GM12872 (cell line): Measurements from ENCODE around the gene PPT2.

Experiments
- TF ChIP-seq, protein P1 (sequence below): IDR thresholded peaks from 3 replicates; pipeline ENCODE4 v1.5.1; 2011; ENCODE audit warnings: low read depth, mild to moderate bottlenecking, low read length, moderate library complexity; ENCODE audit not compliant: insufficient read depth

The PPT2 gene

DNA sequence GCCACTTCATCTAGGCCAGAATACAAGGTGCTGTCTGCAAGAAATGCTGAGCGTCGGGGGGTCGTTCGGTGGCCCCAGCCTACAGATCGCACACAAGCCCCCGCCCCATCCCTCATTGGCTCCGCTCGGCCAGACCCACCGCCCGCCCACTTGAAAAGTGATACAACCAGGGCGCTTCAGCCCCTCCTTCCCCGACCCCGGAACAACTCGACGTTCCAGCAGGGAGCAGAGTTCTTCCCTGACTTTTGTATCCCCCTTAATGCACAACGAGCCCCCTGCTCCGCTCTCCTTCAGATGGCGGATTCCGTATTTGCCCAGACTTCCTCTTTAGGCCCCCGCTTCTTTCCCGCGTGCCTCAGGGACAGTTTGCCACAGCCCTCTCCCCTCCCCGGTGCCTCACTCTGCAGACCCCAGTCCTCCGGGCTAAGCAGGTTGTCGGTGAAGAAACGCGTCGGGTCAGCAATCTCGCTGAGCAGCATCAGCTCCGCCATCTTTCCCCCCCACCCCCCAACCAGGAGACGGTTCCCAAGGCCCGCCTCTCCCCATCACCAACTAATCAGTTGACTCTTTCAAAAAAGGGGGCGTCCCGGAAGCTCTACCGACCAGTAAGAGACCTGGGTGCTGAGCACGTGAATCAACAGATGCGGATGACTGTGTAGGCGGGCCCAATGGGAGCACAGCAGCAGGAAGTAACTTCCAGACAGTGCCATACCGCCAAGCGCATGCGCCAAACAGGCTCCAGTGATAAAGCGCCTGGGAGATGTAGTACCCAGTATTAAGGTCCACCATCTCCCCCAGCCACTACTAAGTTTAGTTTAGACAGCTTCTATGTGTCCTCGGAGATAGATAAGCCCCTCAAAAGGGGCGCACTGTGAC, 26.0 kb upstream of the PPT2 start, which contains the start of gene ATF6B:
Gene ATF6B (minus strand): TSS at position 530 of the 876 bp plus-strand sequence. CDS start 39 bp downstream, at position 491.
- TF ChIP-seq, protein P1, sequence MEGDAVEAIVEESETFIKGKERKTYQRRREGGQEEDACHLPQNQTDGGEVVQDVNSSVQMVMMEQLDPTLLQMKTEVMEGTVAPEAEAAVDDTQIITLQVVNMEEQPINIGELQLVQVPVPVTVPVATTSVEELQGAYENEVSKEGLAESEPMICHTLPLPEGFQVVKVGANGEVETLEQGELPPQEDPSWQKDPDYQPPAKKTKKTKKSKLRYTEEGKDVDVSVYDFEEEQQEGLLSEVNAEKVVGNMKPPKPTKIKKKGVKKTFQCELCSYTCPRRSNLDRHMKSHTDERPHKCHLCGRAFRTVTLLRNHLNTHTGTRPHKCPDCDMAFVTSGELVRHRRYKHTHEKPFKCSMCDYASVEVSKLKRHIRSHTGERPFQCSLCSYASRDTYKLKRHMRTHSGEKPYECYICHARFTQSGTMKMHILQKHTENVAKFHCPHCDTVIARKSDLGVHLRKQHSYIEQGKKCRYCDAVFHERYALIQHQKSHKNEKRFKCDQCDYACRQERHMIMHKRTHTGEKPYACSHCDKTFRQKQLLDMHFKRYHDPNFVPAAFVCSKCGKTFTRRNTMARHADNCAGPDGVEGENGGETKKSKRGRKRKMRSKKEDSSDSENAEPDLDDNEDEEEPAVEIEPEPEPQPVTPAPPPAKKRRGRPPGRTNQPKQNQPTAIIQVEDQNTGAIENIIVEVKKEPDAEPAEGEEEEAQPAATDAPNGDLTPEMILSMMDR, result no peak

DNA sequence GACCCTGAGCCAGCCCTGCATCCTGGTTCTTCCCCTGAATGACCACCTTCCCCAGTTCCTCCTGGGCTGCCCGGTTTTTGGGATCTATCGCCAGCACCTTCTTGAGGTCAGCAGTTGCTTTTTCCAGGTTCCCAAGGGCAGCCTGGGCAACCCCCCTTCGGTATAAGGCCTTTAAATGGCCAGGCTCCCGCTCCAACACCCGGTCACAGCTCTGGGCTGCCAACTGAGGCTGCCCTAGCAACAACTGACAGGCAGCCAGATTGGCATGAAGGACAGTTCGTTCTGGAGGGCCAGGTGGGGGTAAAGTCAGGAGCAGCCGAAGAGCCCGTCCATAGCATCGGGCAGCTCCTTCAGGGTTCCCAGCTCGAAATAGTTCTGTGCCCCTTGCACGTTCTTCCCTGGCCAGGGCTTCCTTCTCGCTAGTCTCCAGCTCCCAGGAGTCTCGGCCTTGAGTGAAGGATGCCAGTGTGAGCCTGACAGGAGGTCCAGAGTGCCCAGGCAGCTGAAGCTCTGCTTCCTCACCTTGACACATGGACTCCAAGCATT, 25.1 kb upstream of the PPT2 start:
- TF ChIP-seq, protein P1, result no peak

DNA sequence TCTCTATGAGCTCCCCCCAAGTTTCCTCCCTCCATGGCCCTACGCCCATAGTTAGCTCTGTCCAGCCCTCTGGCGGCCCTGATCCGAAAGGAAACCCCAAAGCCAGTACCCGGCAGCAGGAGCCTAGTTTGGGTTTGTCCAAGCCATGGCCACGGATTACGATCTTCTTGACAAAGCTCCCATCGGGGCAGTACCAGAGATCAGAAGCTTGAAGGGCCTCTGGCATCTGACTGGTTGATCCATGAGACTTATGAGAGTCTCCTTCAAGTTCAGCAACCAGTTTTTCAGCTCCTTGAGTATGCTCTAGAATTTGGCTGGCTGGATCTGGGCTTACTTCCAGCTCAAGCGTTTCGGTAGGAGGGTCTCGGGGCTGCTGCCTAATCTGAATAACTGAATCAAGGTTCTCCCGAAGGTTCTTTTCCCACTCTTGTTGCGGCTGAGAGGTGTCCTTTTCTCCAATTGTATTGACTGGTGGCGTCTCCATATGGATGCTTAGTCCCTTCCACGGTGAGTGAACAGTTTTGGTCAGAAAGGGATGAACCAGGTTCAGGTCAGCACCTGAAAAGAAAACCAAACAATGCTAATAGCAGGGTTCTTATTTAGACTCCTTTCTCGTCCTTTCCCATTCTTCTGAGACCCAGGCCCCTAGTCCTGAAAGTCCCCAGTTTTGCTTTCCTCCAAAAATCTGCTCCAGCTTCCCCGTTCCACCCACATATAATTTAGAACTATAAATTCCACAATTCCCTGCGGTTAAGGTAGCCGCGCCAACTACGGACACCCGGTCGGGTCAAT, 24.4 kb upstream of the PPT2 start:
- TF ChIP-seq, protein P1, result no peak

- TF ChIP-seq, protein P1, result no peak
Measured at GRCh38 chr6:32131439-32131948, 22.4 kb upstream of the PPT2 start.

DNA sequence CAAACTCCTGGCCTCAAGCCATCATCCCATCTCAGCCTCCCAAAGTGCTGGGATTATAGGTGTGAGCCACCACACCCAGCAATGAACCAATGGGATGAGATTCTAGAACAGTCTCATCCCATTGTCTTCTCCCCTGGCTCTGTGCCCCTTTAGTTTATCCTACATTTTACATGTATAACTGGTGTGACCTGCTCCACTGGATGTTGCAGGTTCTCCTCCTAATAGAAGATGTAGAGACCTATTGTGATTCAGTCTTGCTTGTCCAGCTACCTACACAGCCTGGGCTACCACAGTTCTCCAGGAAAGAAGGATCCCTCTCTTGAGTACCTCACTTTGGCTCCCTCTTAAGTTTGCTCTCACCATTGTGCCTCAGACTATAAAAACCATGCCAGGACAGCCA, 21.8 kb upstream of the PPT2 start:
- TF ChIP-seq, protein P1, result no peak

DNA sequence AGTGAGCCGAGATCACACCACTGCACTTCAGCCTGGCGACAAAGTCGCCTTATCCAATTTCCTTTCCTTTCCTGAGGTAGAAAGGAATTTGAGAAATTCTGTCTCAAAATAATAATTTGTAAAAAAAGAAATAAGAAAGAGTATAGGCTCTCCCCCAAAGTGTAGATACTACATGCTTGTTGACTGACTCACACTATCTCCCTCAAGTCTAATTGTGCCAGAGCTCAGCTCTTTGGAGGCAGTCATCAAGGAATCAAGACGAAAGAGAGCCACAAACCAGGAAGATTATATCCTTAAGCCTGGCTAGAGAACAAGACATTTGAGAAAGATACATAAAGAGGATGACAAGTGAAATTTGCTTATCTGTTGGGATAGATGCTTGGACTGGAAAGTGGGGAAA, 20.2 kb upstream of the PPT2 start:
- TF ChIP-seq, protein P1, result no peak

DNA sequence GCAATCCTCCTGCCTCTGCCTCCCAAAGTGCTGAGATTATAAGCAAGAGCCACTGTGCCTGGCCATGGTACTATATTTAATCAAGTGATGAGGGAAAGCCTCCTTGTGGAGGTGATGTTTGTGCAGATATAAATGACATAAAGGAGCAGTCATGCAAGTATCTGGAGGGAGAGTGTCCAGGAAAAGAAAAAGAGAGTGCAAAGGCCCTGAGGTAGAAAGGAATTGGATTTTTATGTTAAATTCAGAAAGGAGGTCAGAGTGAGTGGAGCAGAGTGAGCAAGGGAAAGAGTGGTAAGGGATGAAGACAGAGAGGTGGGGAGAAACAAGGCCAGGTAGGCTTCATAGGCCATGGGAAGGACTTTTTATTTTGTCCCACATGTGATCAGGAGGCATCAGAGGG, 16.5 kb upstream of the PPT2 start:
- TF ChIP-seq, protein P1, result no peak
